Neural cell (in vitro differentiated cells): ENCODE data around the gene MXRA5. TPM values are rescaled to one million over a fixed set of nuclear protein-coding genes. Genes with fewer than 3 reads are reported as not detected.

Experiments
- H2AFZ ChIP-seq: fragments of 200-600, 300-800 bp; sonication (generic), shearing (Covaris generic); 2 replicates; pipeline ENCODE4 v1.6.0; 2014; ENCODE audit warnings: low read depth, mild to moderate bottlenecking, antibody characterized with exemption, low read length, moderate library complexity
- H3F3A ChIP-seq: fragments of 200-600 bp; shearing (Covaris generic); 2 replicates; pipeline ENCODE4 v1.6.1; 2016; ENCODE audit warnings: mild to moderate bottlenecking, moderate library complexity, mixed read lengths, antibody characterized with exemption, low read length; ENCODE audit not compliant: insufficient read depth, poor library complexity, severe bottlenecking
- H3K27ac ChIP-seq: fragments of 200-600, 300-800 bp; sonication (generic), shearing (Covaris generic); 2 replicates; pipeline ENCODE4 v1.5.1; 2014; ENCODE audit warnings: mild to moderate bottlenecking, low read length, moderate library complexity
- H3K27me3 ChIP-seq: fragments of 300-800, 200-600 bp; sonication (generic), shearing (Covaris generic); 2 replicates; pipeline ENCODE4 v1.6.0; 2014; ENCODE audit warnings: mild to moderate bottlenecking, low read depth, low read length, moderate library complexity; ENCODE audit not compliant: insufficient read depth
- H3K36me3 ChIP-seq: fragments of 300-800, 200-600 bp; sonication (generic), shearing (Covaris generic); 2 replicates; pipeline ENCODE4 v1.5.1; 2014; ENCODE audit warnings: mild to moderate bottlenecking, antibody characterized with exemption, low read length, moderate library complexity; ENCODE audit not compliant: insufficient read depth
- H3K4me2 ChIP-seq: fragments of 300-800, 200-600 bp; sonication (generic), shearing (Covaris generic); 2 replicates; pipeline ENCODE4 v1.6.0; 2014; ENCODE audit warnings: mild to moderate bottlenecking, low read length
- H3K4me3 ChIP-seq: fragments of 300-800, 200-600 bp; sonication (generic), shearing (Covaris generic); 2 replicates; pipeline ENCODE4 v1.5.1; 2014; ENCODE audit warnings: mild to moderate bottlenecking, low read length, moderate library complexity
- H3K79me2 ChIP-seq: fragments of 200-600 bp; shearing (Covaris generic); replicated peaks from 2 replicates; pipeline ENCODE4 v1.6.0; 2014; ENCODE audit warnings: mild to moderate bottlenecking, low read length, moderate library complexity; ENCODE audit not compliant: insufficient read depth
- H3K9ac ChIP-seq: fragments of 300-800, 200-600 bp; sonication (generic), shearing (Covaris generic); 2 replicates; pipeline ENCODE4 v1.6.1; 2016; ENCODE audit warnings: mild to moderate bottlenecking, low read length, mixed read lengths
- H3K9me2 ChIP-seq: fragments of 200-600 bp; shearing (Covaris generic); 2 replicates; pipeline ENCODE4 v1.6.1; 2016; ENCODE audit warnings: mild to moderate bottlenecking, low read length, mixed read lengths; ENCODE audit not compliant: insufficient read depth
- H3K9me3 ChIP-seq: fragments of 200-600, 300-800 bp; sonication (generic), shearing (Covaris generic); 2 replicates; pipeline ENCODE4 v1.6.1; 2016; ENCODE audit warnings: mild to moderate bottlenecking, mixed run types, low read length, moderate library complexity, mixed read lengths
- H4K20me1 ChIP-seq: fragments of 200-600 bp; shearing (Covaris generic); 2 replicates; pipeline ENCODE4 v1.6.1; 2016; ENCODE audit warnings: mild to moderate bottlenecking, mixed run types; ENCODE audit not compliant: insufficient read depth
- CTCF ChIP-seq: fragments of 450-650 bp; IDR thresholded peaks from 2 replicates; pipeline ENCODE4 v1.5.1; 2014; ENCODE audit warnings: antibody characterized with exemption, mild to moderate bottlenecking, moderate library complexity; ENCODE audit not compliant: poor library complexity, severe bottlenecking
- EP300 ChIP-seq: fragments of 450-650 bp; conservative IDR thresholded peaks from 2 replicates; pipeline ENCODE4 v1.6.1; 2014; ENCODE audit warnings: antibody characterized with exemption, mild to moderate bottlenecking, moderate library complexity; ENCODE audit not compliant: poor library complexity, severe bottlenecking
- EZH2 ChIP-seq: fragments of 200-600, 300-800 bp; shearing (Covaris generic), sonication (generic); IDR thresholded peaks from 2 replicates; pipeline ENCODE4 v1.6.1; 2014; ENCODE audit warnings: antibody characterized with exemption, low read length, borderline replicate concordance, mild to moderate bottlenecking; ENCODE audit not compliant: insufficient read depth, poor library complexity, severe bottlenecking
- MXI1 ChIP-seq: fragments of 450-650 bp; conservative IDR thresholded peaks from 2 replicates; pipeline ENCODE4 v1.6.1; 2014; ENCODE audit warnings: antibody characterized with exemption, mild to moderate bottlenecking; ENCODE audit not compliant: poor library complexity, severe bottlenecking
- POLR2AphosphoS5 ChIP-seq: IDR thresholded peaks from 2 replicates; pipeline ENCODE4 v1.6.1; 2012
- RAD21 ChIP-seq: fragments of 450-650 bp; conservative IDR thresholded peaks from 2 replicates; pipeline ENCODE4 v1.6.1; 2014; ENCODE audit warnings: antibody characterized with exemption, mild to moderate bottlenecking, moderate library complexity
- REST ChIP-seq: IDR thresholded peaks from 2 replicates; pipeline ENCODE4 v1.6.1; 2012; ENCODE audit warnings: borderline replicate concordance
- SMC3 ChIP-seq: fragments of 450-650 bp; conservative IDR thresholded peaks from 2 replicates; pipeline ENCODE4 v1.6.1; 2014; ENCODE audit warnings: antibody characterized with exemption, mild to moderate bottlenecking, moderate library complexity; ENCODE audit not compliant: poor library complexity
- TAF1 ChIP-seq: IDR thresholded peaks from 2 replicates; pipeline ENCODE4 v1.6.1; 2012; ENCODE audit warnings: low read depth
- polyA plus RNA-seq: library from polyadenylated mRNA; depleted of rRNA; stranded (reverse); fragments of >200 nt; gene quantifications from 2 replicates; pipeline ENCODE4 v1.2.3, GENCODE V29; 2014

MXRA5 gene
- polyA plus RNA-seq, 1 donor from 2014 or later: 0.28 TPM

GRCh38 chrX:3268829-3269228 is 77.6 kb downstream of the MXRA5 start:
- no peaks in the 10 kb centered on the region for H3K36me3 ChIP-seq
- H4K20me1 ChIP-seq: no peaks in the 10 kb centered on the region
- no peak overlapping the region for H3K4me3 ChIP-seq
- H3K27me3 ChIP-seq: no peaks in the 10 kb centered on the region
- no peaks in the 10 kb centered on the region for H3K79me2 ChIP-seq
- H3K4me2 ChIP-seq: no peak overlapping the region
- H3K27ac ChIP-seq: no peak overlapping the region
- H2AFZ ChIP-seq: no peak overlapping the region
- no peaks in the 10 kb centered on the region for H3F3A ChIP-seq
- TF ChIP-seq MXI1 (no peak), POLR2AphosphoS5 (no peak), EP300 (no peak), REST (no peak), EZH2 (no peak), CTCF (no peak), TAF1 (no peak), SMC3 (no peak), RAD21 (no peak)
- H3K9me3 ChIP-seq: no peaks in the 10 kb centered on the region
- H3K9me2 ChIP-seq: no peaks in the 10 kb centered on the region
- no peak overlapping the region for H3K9ac ChIP-seq

- no peak overlapping the region for H3K27ac ChIP-seq
- no peaks in the 10 kb centered on the region for H3F3A ChIP-seq
- no peak overlapping the region for H3K9ac ChIP-seq
- no peak for TF ChIP-seq EZH2
- no peak for TF ChIP-seq RAD21
- no peak for TF ChIP-seq EP300
- TF ChIP-seq CTCF: no peak
- TF ChIP-seq POLR2AphosphoS5: no peak
- TF ChIP-seq MXI1: no peak
- no peaks in the 10 kb centered on the region for H3K9me3 ChIP-seq
- H3K36me3 ChIP-seq: no peaks in the 10 kb centered on the region
- no peak overlapping the region for H3K4me2 ChIP-seq
- no peak overlapping the region for H3K4me3 ChIP-seq
- H4K20me1 ChIP-seq: no peaks in the 10 kb centered on the region
- no peak overlapping the region for H2AFZ ChIP-seq
- no peaks in the 10 kb centered on the region for H3K9me2 ChIP-seq
- no peaks in the 10 kb centered on the region for H3K79me2 ChIP-seq
- H3K27me3 ChIP-seq: no peaks in the 10 kb centered on the region
Observed at GRCh38 chrX:3263681-3264126, 82.7 kb downstream of the MXRA5 start.
